Mesendoderm (in vitro differentiated cells): ENCODE data around the gene GGACT.
"Not testable (repeated sequence)": the region's sequence is repeated elsewhere in the genome, so short reads cannot be mapped to it uniquely, and the experiment has no call there.

Source experiments
- DNase-seq: peaks from one replicate; pipeline ENCODE4 v3.0.0; 2013
- H2AK5ac ChIP-seq: 2 replicates; pipeline ENCODE4 v1.6.1; 2013; ENCODE audit warnings: low read length, inconsistent platforms
- H2BK120ac ChIP-seq: 2 replicates; pipeline ENCODE4 v1.6.1; 2013; ENCODE audit warnings: low read depth, mild to moderate bottlenecking, low read length, moderate library complexity, mixed read lengths
- H2BK15ac ChIP-seq: replicated peaks from 2 replicates; pipeline ENCODE4 v1.6.1; 2013; ENCODE audit warnings: low read depth, mild to moderate bottlenecking, moderate library complexity
- H2BK5ac ChIP-seq: 2 replicates; pipeline ENCODE4 v1.6.1; 2013; ENCODE audit warnings: low read length, inconsistent platforms
- H3K18ac ChIP-seq: 2 replicates; pipeline ENCODE4 v1.6.1; 2013; ENCODE audit warnings: mild to moderate bottlenecking, low read length, mixed read lengths
- H3K23ac ChIP-seq: one replicate; pipeline ENCODE4 v1.6.1; 2013; ENCODE audit warnings: low read length
- H3K27ac ChIP-seq: 2 replicates; pipeline ENCODE4 v1.5.1; 2013; ENCODE audit warnings: low read depth, mild to moderate bottlenecking, inconsistent platforms, low read length, moderate library complexity
- H3K27me3 ChIP-seq: 2 replicates; pipeline ENCODE4 v1.6.1; 2013; ENCODE audit warnings: low read length, control low read depth, mild to moderate bottlenecking, inconsistent platforms; ENCODE audit not compliant: insufficient read depth, poor library complexity
- H3K36me3 ChIP-seq: 2 replicates; pipeline ENCODE4 v1.6.1; 2013; ENCODE audit warnings: low read length, inconsistent platforms; ENCODE audit not compliant: control insufficient read depth, insufficient read depth
- H3K4ac ChIP-seq: one replicate; pipeline ENCODE4 v1.6.1; 2013; ENCODE audit warnings: low read depth, mild to moderate bottlenecking, low read length, moderate library complexity
- H3K4me1 ChIP-seq: 2 replicates; pipeline ENCODE4 v1.6.1; 2013; ENCODE audit warnings: low read depth, low read length, inconsistent platforms; ENCODE audit not compliant: control insufficient read depth
- H3K4me2 ChIP-seq: 2 replicates; pipeline ENCODE4 v1.6.1; 2013; ENCODE audit warnings: low read length
- H3K4me3 ChIP-seq: 2 replicates; pipeline ENCODE4 v1.5.1; 2013; ENCODE audit warnings: mild to moderate bottlenecking, low read length
- H3K56ac ChIP-seq: one replicate; pipeline ENCODE4 v1.6.1; 2013; ENCODE audit warnings: low read length
- H3K79me1 ChIP-seq: 2 replicates; pipeline ENCODE4 v1.6.1; 2013; ENCODE audit warnings: low read length, inconsistent platforms
- H3K79me2 ChIP-seq: 2 replicates; pipeline ENCODE4 v1.6.1; 2013; ENCODE audit warnings: mild to moderate bottlenecking, low read length; ENCODE audit not compliant: control insufficient read depth, insufficient read depth
- H3K9ac ChIP-seq: 2 replicates; pipeline ENCODE4 v1.6.1; 2013; ENCODE audit warnings: low read length, inconsistent platforms
- H4K5ac ChIP-seq: one replicate; pipeline ENCODE4 v1.6.1; 2013; ENCODE audit warnings: low read length
- H4K8ac ChIP-seq: one replicate; pipeline ENCODE4 v1.6.1; 2013; ENCODE audit warnings: low read depth, mild to moderate bottlenecking, control low read depth, low read length, moderate library complexity
- WGBS: extraction: QIAGEN DNeasy Blood & Tissue Kit; methylation state at CpG from one replicate; pipeline ENCODE4 v1.1.7; 2013; ENCODE audit warnings: low lambda C conversion rate, missing lambda C conversion rate; ENCODE audit not compliant: insufficient coverage; ENCODE audit errors: extremely low coverage; 5-methylcytosine and 5-hydroxymethylcytosine counted together

GGACT gene

GRCh38 chr13:100619940-100620339, 31.4 kb upstream of the GGACT start:
- no peak overlapping the region for H3K23ac ChIP-seq
- H2AK5ac ChIP-seq, result no peak overlapping the region
- WGBS, result no CpG with 5 or more reads among the region's 2 CpGs
- H3K56ac ChIP-seq, result no peak overlapping the region
- H3K27ac ChIP-seq, result no peak overlapping the region
- no peak overlapping the region for H3K4ac ChIP-seq
- H3K79me1 ChIP-seq, result no peaks in the 10 kb centered on the region
- no peak overlapping the region for H3K18ac ChIP-seq
- H2BK5ac ChIP-seq, result no peak overlapping the region
- no peak overlapping the region for H4K5ac ChIP-seq
- H3K27me3 ChIP-seq, result no peaks in the 10 kb centered on the region
- no peaks in the 10 kb centered on the region for H3K36me3 ChIP-seq
- no peak for DNase-seq
- no peak overlapping the region for H3K4me2 ChIP-seq
- no peaks in the 10 kb centered on the region for H3K79me2 ChIP-seq
- H3K4me3 ChIP-seq, result no peak overlapping the region
- no peak overlapping the region for H2BK120ac ChIP-seq
- H3K4me1 ChIP-seq, result no peaks in the 10 kb centered on the region
- H3K9ac ChIP-seq, result no peak overlapping the region
- no peak overlapping the region for H2BK15ac ChIP-seq
- H4K8ac ChIP-seq, result no peak overlapping the region

DNA sequence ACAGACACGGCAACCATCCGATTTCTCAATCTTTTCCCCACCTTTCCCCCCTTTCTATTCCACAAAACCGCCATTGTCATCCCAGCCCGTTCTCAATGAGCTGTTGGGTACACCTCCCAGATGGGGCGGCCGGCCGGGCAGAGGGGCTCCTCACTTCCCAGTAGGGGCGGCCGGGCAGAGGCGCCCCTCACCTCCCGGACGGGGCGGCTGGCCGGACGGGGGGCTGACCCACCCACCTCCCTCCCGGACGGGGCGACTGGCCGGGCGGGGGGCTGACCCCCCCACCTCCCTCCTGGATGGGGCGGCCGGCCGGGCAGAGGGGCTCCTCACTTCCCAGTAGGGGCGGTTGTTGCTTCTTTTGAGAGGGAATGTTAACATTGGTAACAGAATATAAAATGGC, 30.3 kb upstream of the GGACT start:
- H3K4me2 ChIP-seq, H4K5ac ChIP-seq, H3K79me2 ChIP-seq, H3K56ac ChIP-seq, H3K36me3 ChIP-seq, H4K8ac ChIP-seq, H3K79me1 ChIP-seq, H3K27me3 ChIP-seq, H2BK15ac ChIP-seq, H2BK120ac ChIP-seq, H3K9ac ChIP-seq, H2BK5ac ChIP-seq, H3K4me1 ChIP-seq, H3K18ac ChIP-seq, H2AK5ac ChIP-seq, H3K4me3 ChIP-seq, H3K4ac ChIP-seq, DNase-seq, H3K27ac ChIP-seq, H3K23ac ChIP-seq: not testable (repeated sequence)
- no CpG with 5 or more reads among the region's 24 CpGs for WGBS

- WGBS, result no CpG with 5 or more reads among the region's 5 CpGs
- H2BK5ac ChIP-seq, result no peak overlapping the region
- no peak overlapping the region for H2BK120ac ChIP-seq
- H3K27me3 ChIP-seq, result no peaks in the 10 kb centered on the region
- H4K8ac ChIP-seq, result no peak overlapping the region
- no peak overlapping the region for H2BK15ac ChIP-seq
- no peak overlapping the region for H3K4me2 ChIP-seq
- H3K23ac ChIP-seq, result no peak overlapping the region
- H3K79me2 ChIP-seq, result no peaks in the 10 kb centered on the region
- no peaks in the 10 kb centered on the region for H3K36me3 ChIP-seq
- no peak overlapping the region for H4K5ac ChIP-seq
- no peak overlapping the region for H3K4ac ChIP-seq
- H3K79me1 ChIP-seq, result no peaks in the 10 kb centered on the region
- no peak overlapping the region for H2AK5ac ChIP-seq
- no peak overlapping the region for H3K56ac ChIP-seq
- H3K18ac ChIP-seq, result no peak overlapping the region
- H3K4me3 ChIP-seq, result no peak overlapping the region
- H3K4me1 ChIP-seq, result no peaks in the 10 kb centered on the region
- DNase-seq, result no peak
- H3K27ac ChIP-seq, result no peak overlapping the region
- H3K9ac ChIP-seq, result no peak overlapping the region
Measured at GRCh38 chr13:100613031-100613430, 24.4 kb upstream of the GGACT start.

DNA sequence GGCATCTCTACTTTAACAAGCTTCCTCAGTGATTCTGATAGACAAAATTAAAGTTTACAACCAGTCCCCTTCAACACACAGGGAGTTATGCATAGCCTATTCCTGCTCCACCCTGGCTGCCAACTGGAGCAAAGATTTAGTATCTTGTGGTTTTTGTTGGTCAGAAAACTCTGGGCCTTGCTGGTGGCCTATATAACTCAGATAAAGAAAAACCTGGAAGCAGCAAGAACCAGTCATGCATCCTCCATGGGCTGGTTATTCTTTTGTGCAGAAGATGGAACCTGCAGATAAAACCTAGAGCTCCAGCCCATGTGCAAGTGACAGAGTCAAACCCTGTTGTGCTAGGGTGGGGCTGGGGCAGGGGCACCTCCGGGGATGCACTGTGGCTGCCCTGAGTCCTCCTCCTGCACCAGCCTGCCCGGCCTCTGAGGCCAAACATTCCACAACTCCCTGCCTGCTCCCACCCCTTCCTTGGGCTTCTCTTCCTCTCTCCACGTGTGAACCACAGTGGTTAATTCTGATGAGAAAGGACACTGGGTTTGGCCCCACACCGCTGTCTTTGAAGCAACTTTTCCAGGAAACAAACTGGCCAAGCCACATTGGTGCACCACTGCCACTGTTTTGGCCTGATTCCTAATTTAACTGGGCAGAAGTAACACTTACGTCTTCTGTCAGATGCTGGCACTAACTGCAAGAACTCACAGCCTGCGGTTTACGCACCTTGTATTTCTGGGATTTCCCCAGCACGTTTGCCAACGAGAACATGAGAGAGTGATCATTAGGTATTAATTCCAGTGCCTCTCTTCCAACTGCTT, 23.3 kb upstream of the GGACT start:
- DNase-seq, result no peak
- Histone ChIP-seq H3K4ac (no peak overlapping the region), H2AK5ac (no peak overlapping the region), H3K27me3 (no peaks in the 10 kb centered on the region), H2BK120ac (no peak overlapping the region), H3K23ac (no peak overlapping the region), H3K27ac (no peak overlapping the region), H3K18ac (no peak overlapping the region), H4K5ac (no peak overlapping the region), H2BK5ac (no peak overlapping the region), H3K79me2 (no peaks in the 10 kb centered on the region), H3K4me1 (no peaks in the 10 kb centered on the region), H3K36me3 (no peaks in the 10 kb centered on the region), H3K4me3 (no peak overlapping the region), H4K8ac (no peak overlapping the region), H3K56ac (no peak overlapping the region), H2BK15ac (no peak overlapping the region), H3K79me1 (no peaks in the 10 kb centered on the region), H3K4me2 (no peak overlapping the region), H3K9ac (no peak overlapping the region)
- no CpG with 5 or more reads among the region's 9 CpGs for WGBS

DNA sequence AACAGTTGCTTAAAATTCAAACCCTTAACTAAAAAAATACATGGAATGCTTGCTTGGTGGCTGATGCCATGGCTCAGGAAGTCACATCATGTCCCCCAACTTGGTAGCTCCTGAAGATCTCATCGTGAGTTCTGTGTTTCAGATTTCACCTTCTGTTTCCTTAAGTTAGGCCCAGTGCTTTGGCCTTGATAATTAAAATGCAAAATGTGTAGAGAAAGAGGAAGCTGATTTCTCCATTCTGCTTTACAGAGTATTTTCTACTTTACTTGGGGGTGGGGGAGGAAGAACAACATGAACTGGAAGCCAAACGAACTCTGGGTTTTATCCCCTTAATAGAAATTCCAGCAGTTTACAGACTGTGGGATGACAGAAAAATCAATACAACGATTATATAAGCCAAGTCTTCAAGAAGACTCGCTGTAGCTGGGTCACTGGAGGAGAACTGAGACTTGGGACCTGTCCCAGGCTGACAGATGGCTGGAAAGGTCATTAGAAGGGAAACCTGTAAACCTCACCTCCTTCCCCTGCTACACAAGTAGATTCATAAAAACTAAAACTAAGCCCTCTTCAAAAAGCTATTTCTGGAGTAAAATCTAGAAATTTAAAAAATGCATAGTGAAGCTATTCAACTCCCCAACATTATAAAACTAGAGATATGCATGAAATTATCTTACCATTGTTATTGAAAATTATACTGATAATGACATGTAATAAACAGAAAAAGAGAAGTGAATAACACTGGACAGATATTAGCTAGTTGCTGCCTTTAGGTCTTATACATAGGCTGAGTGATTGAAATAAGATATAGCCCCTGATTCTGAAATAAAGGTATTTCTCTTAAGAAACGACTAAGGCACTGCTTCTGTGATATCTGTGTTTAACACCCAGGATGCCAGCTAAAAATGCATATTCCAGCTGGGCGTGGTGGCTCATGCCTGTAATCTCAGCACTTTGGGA, 22.1 kb upstream of the GGACT start:
- H3K23ac ChIP-seq, result no peak overlapping the region
- H3K36me3 ChIP-seq, result no peaks in the 10 kb centered on the region
- no CpG with 5 or more reads among the region's 6 CpGs for WGBS

More for the DNA sequence above, 22.1 kb upstream of the GGACT start:
- no peak overlapping the region for H2BK15ac ChIP-seq
- H3K79me2 ChIP-seq, result no peaks in the 10 kb centered on the region
- no peak overlapping the region for H3K4ac ChIP-seq
- H3K4me1 ChIP-seq, result no peaks in the 10 kb centered on the region
- no peak overlapping the region for H3K4me3 ChIP-seq
- H2BK5ac ChIP-seq, result no peak overlapping the region
- H3K9ac ChIP-seq, result no peak overlapping the region
- H3K56ac ChIP-seq, result no peak overlapping the region
- no peak overlapping the region for H3K27ac ChIP-seq
- no peak overlapping the region for H2BK120ac ChIP-seq
- no peak overlapping the region for H3K4me2 ChIP-seq
- DNase-seq, result no peak
- H3K18ac ChIP-seq, result no peak overlapping the region
- H4K5ac ChIP-seq, result no peak overlapping the region
- no peak overlapping the region for H4K8ac ChIP-seq
- H3K79me1 ChIP-seq, result no peaks in the 10 kb centered on the region
- H2AK5ac ChIP-seq, result no peak overlapping the region
- H3K27me3 ChIP-seq, result no peaks in the 10 kb centered on the region
